Measurements from ENCODE around the gene ITIH3. TPM values are rescaled to one million over a fixed set of nuclear protein-coding genes. Genes with fewer than 3 reads are reported as not detected.

Gene ITIH3
- total and polyA plus RNA-seq, 2 donors = 0.24 to 4.8 TPM

GRCh38 chr3:52800079-52800478, 5.5 kb downstream of the ITIH3 start:
- 98% methylated on average over 7 of the region's 7 CpGs for WGBS
- Histone ChIP-seq H3K9me3 (ENCODE audit: control insufficient read depth in 2 of 2, insufficient read depth in 1 of 2, low read length in 1 of 2) (no peaks in the 10 kb centered on the region), H3K27me3 (ENCODE audit: control insufficient read depth in 2 of 2, insufficient read depth in 1 of 2, low read length in 1 of 2) (no peaks in the 10 kb centered on the region), H3K4me1 (ENCODE audit: control insufficient read depth in 2 of 2, insufficient read depth in 2 of 2, low read length in 2 of 2) (peaks cover 3 to 22% of the 10 kb centered on the region in 2 donors), H3K27ac (ENCODE audit: low read depth in 1 of 2, low read length in 1 of 2) (no peak overlapping the region), H3K4me3 (ENCODE audit: low read length in 2 of 2) (no peak overlapping the region), H3K36me3 (ENCODE audit: control insufficient read depth in 2 of 2, insufficient read depth in 2 of 2, low read length in 1 of 2) (no peaks in the 10 kb centered on the region)
- no peak for DNase-seq (ENCODE audit: low read depth in 6 of 9, low spot score in 9 of 9)

DNA sequence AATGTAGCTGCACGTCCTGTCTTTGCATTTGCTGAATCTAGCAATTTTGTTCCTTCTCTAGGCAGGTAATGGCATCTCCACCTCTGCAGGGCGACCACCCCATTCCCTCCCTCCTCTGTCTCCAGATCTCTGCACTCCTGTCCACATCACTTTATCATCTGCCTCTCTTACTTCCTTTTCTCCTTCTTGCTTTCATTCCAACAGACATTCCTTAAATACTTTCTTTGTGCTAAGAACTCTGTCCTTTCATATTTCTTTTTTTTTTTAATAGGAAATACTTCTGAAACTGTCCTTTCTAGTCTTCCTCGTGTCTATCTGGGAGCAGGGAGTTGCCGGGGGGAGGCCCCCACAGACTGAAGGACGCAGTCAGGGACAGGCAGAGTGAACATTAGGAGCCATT, 7.2 kb downstream of the ITIH3 start:
- DNase-seq (ENCODE audit: low read depth in 6 of 9, low spot score in 9 of 9) = no peak
- H3K4me3 ChIP-seq (ENCODE audit: low read length in 2 of 2) = no peak overlapping the region
- H3K36me3 ChIP-seq (ENCODE audit: control insufficient read depth in 2 of 2, insufficient read depth in 2 of 2, low read length in 1 of 2) = no peaks in the 10 kb centered on the region
- no peaks in the 10 kb centered on the region for H3K9me3 ChIP-seq (ENCODE audit: control insufficient read depth in 2 of 2, insufficient read depth in 1 of 2, low read length in 1 of 2)
- WGBS = 93% methylated on average over 5 of the region's 5 CpGs
- H3K27ac ChIP-seq (ENCODE audit: low read depth in 1 of 2, low read length in 1 of 2) = no peak overlapping the region
- no peaks in the 10 kb centered on the region for H3K27me3 ChIP-seq (ENCODE audit: control insufficient read depth in 2 of 2, insufficient read depth in 1 of 2, low read length in 1 of 2)
- peaks cover 6 to 28% of the 10 kb centered on the region in 2 donors for H3K4me1 ChIP-seq (ENCODE audit: control insufficient read depth in 2 of 2, insufficient read depth in 2 of 2, low read length in 2 of 2)

DNA sequence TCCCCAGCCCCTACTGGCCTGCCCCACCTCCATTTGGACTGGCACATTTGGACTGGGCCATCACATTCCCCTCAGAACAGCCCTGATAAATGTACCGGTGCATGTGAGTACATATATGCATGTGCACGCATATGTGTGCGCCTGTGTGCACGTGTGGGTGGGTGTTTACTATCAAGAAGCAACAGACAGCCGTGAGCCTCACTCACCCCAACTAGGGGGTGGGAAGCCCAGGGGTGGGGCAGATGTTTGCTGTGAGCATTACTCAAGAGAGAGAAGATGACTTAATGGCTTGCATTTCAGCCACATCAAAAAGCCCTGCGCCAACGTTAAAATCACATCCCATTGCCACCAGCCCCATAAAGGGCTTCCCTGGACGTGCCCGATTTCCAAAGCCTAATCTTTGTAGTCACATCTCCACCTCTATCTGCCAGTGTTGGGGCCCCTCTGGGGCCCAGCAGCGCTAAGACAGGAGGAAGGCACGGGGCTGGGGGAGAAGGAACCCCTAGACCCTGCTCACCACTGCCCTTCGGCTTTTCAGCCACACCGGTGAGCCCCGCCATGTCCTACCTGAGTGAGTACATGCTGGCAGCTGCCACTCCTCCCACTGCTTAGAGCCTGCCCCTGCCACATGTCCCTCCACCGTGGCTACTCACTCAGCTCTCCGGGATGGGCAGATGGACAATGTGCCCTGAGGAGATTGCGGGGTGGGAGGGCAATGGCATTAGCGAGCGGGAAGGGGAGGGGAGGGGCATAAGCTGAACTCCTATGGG, 10.9 kb downstream of the ITIH3 start:
- no peak for DNase-seq (ENCODE audit: low read depth in 6 of 9, low spot score in 9 of 9)
- Histone ChIP-seq H3K9me3 (ENCODE audit: control insufficient read depth in 2 of 2, insufficient read depth in 1 of 2, low read length in 1 of 2) (peaks cover 0 to 5% of the 10 kb centered on the region in 2 donors), H3K4me1 (ENCODE audit: control insufficient read depth in 2 of 2, insufficient read depth in 2 of 2, low read length in 2 of 2) (peaks cover 22 to 63% of the 10 kb centered on the region in 2 donors), H3K4me3 (ENCODE audit: low read length in 2 of 2) (no peak overlapping the region), H3K27ac (ENCODE audit: low read depth in 1 of 2, low read length in 1 of 2) (no peak overlapping the region), H3K27me3 (ENCODE audit: control insufficient read depth in 2 of 2, insufficient read depth in 1 of 2, low read length in 1 of 2) (no peaks in the 10 kb centered on the region), H3K36me3 (ENCODE audit: control insufficient read depth in 2 of 2, insufficient read depth in 2 of 2, low read length in 1 of 2) (no peaks in the 10 kb centered on the region)
- 70% methylated on average over 19 of the region's 19 CpGs for WGBS

DNA sequence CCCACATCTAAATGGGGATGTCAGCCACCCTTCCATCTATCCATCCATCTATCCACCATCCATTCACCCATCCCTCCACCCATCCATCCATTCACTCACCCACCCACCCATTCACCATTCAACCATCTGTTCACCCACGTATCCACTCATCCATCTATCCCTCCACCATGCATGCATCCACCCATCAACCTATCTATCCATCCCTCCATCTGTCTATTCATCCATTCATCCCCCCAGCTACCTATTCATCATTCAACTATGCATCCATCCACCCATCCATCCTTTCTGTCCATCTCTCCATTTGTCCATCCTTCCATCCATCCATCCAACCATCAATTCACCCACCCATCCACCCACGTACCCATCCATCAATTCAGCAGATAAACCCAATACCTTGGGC, 14.6 kb downstream of the ITIH3 start:
- peak overlapping the region in 1 of 2 donors; percentile 76 for H3K27ac ChIP-seq (ENCODE audit: low read depth in 1 of 2, low read length in 1 of 2)
- H3K4me1 ChIP-seq (ENCODE audit: control insufficient read depth in 2 of 2, insufficient read depth in 2 of 2, low read length in 2 of 2) = peaks cover 32 to 84% of the 10 kb centered on the region in 2 donors
- H3K9me3 ChIP-seq (ENCODE audit: control insufficient read depth in 2 of 2, insufficient read depth in 1 of 2, low read length in 1 of 2) = peaks cover 0 to 5% of the 10 kb centered on the region in 2 donors
- WGBS = 89% methylated on average over 2 of the region's 2 CpGs
- H3K4me3 ChIP-seq (ENCODE audit: low read length in 2 of 2) = no peak overlapping the region
- H3K27me3 ChIP-seq (ENCODE audit: control insufficient read depth in 2 of 2, insufficient read depth in 1 of 2, low read length in 1 of 2) = no peaks in the 10 kb centered on the region
- H3K36me3 ChIP-seq (ENCODE audit: control insufficient read depth in 2 of 2, insufficient read depth in 2 of 2, low read length in 1 of 2) = no peaks in the 10 kb centered on the region
- DNase-seq (ENCODE audit: low read depth in 6 of 9, low spot score in 9 of 9) = no peak

- WGBS = 43% methylated on average over 7 of the region's 7 CpGs
- no peaks in the 10 kb centered on the region for H3K27me3 ChIP-seq (ENCODE audit: control insufficient read depth in 2 of 2, insufficient read depth in 1 of 2, low read length in 1 of 2)
- H3K9me3 ChIP-seq (ENCODE audit: control insufficient read depth in 2 of 2, insufficient read depth in 1 of 2, low read length in 1 of 2) = peaks cover 0 to 5% of the 10 kb centered on the region in 2 donors
- no peaks in the 10 kb centered on the region for H3K36me3 ChIP-seq (ENCODE audit: control insufficient read depth in 2 of 2, insufficient read depth in 2 of 2, low read length in 1 of 2)
- peak in 8 of 9 donors; percentile 13 to 77 (median 44) for DNase-seq (ENCODE audit: low read depth in 6 of 9, low spot score in 9 of 9)
- H3K4me3 ChIP-seq (ENCODE audit: low read length in 2 of 2) = no peak overlapping the region
- peak overlapping the region in 1 of 2 donors; percentile 76 for H3K27ac ChIP-seq (ENCODE audit: low read depth in 1 of 2, low read length in 1 of 2)
- peaks cover 31 to 78% of the 10 kb centered on the region in 2 donors for H3K4me1 ChIP-seq (ENCODE audit: control insufficient read depth in 2 of 2, insufficient read depth in 2 of 2, low read length in 2 of 2)
Measured at GRCh38 chr3:52809662-52810377, 15.2 kb downstream of the ITIH3 start.

DNA sequence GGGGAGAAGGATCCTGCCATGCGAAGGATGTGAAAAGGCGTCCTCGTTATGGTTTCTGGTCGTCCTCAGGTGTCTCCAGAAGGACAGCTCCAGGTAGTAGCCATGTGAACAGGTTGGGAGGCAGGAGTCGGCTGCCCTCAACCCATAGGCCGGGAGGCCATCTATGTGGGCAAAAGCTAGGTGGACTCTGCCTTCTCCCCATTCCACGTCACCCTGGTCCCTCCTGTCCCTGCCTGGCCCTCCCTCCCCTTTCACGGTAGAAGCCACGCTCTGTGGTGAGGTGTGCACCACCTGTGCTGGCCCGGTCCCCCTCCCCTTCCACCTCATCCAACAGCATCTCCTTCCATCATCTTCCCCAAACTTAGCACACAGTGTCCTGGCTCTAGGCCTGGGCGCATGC, 16.3 kb downstream of the ITIH3 start:
- Histone ChIP-seq H3K9me3 (ENCODE audit: control insufficient read depth in 2 of 2, insufficient read depth in 1 of 2, low read length in 1 of 2) (peaks cover 0 to 5% of the 10 kb centered on the region in 2 donors), H3K4me1 (ENCODE audit: control insufficient read depth in 2 of 2, insufficient read depth in 2 of 2, low read length in 2 of 2) (peaks cover 27 to 67% of the 10 kb centered on the region in 2 donors), H3K27ac (ENCODE audit: low read depth in 1 of 2, low read length in 1 of 2) (peak overlapping the region in 1 of 2 donors; percentile 69), H3K4me3 (ENCODE audit: low read length in 2 of 2) (no peak overlapping the region), H3K27me3 (ENCODE audit: control insufficient read depth in 2 of 2, insufficient read depth in 1 of 2, low read length in 1 of 2) (no peaks in the 10 kb centered on the region), H3K36me3 (ENCODE audit: control insufficient read depth in 2 of 2, insufficient read depth in 2 of 2, low read length in 1 of 2) (no peaks in the 10 kb centered on the region)
- 86% methylated on average over 11 of the region's 11 CpGs for WGBS
- DNase-seq (ENCODE audit: low read depth in 6 of 9, low spot score in 9 of 9) = no peak

- Histone ChIP-seq H3K36me3 (ENCODE audit: control insufficient read depth in 2 of 2, insufficient read depth in 2 of 2, low read length in 1 of 2) (no peaks in the 10 kb centered on the region), H3K4me3 (ENCODE audit: low read length in 2 of 2) (no peak overlapping the region), H3K4me1 (ENCODE audit: control insufficient read depth in 2 of 2, insufficient read depth in 2 of 2, low read length in 2 of 2) (peaks cover 27 to 61% of the 10 kb centered on the region in 2 donors), H3K9me3 (ENCODE audit: control insufficient read depth in 2 of 2, insufficient read depth in 1 of 2, low read length in 1 of 2) (peaks cover 0 to 5% of the 10 kb centered on the region in 2 donors), H3K27ac (ENCODE audit: low read depth in 1 of 2, low read length in 1 of 2) (peak overlapping the region in 1 of 2 donors; percentile 69), H3K27me3 (ENCODE audit: control insufficient read depth in 2 of 2, insufficient read depth in 1 of 2, low read length in 1 of 2) (no peaks in the 10 kb centered on the region)
- 86% methylated on average over 7 of the region's 7 CpGs for WGBS
- DNase-seq (ENCODE audit: low read depth in 6 of 9, low spot score in 9 of 9) = peak in 2 of 9 donors; percentile 30 to 31
Measured at GRCh38 chr3:52811452-52812011, 16.9 kb downstream of the ITIH3 start.

DNA sequence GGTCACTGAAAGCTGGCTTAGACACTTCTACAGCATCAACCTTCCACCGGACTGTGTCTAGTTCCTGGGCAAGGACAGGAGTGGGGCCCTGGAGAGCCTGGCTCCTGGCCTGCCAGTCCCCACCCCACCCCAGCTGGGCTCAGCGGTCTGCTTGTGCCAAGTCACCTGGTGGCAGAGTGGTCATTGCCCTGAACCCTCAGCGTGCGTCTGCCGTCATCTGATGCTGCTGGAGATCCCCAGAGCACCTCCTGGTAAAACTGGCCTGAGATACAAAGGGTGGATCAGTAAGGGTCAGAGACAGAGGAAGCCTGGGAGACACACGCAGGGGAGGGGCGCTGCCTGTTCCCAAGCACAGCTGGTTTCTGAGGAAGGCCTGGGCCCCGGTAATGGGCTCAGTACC, 19.2 kb downstream of the ITIH3 start:
- 97% methylated on average over 8 of the region's 8 CpGs for WGBS
- Histone ChIP-seq H3K27me3 (ENCODE audit: control insufficient read depth in 2 of 2, insufficient read depth in 1 of 2, low read length in 1 of 2) (no peaks in the 10 kb centered on the region), H3K4me3 (ENCODE audit: low read length in 2 of 2) (no peak overlapping the region), H3K36me3 (ENCODE audit: control insufficient read depth in 2 of 2, insufficient read depth in 2 of 2, low read length in 1 of 2) (peaks cover 3 to 4% of the 10 kb centered on the region in 2 donors), H3K4me1 (ENCODE audit: control insufficient read depth in 2 of 2, insufficient read depth in 2 of 2, low read length in 2 of 2) (peaks cover 26 to 50% of the 10 kb centered on the region in 2 donors), H3K9me3 (ENCODE audit: control insufficient read depth in 2 of 2, insufficient read depth in 1 of 2, low read length in 1 of 2) (no peaks in the 10 kb centered on the region), H3K27ac (ENCODE audit: low read depth in 1 of 2, low read length in 1 of 2) (no peak overlapping the region)
- no peak for DNase-seq (ENCODE audit: low read depth in 6 of 9, low spot score in 9 of 9)

DNA sequence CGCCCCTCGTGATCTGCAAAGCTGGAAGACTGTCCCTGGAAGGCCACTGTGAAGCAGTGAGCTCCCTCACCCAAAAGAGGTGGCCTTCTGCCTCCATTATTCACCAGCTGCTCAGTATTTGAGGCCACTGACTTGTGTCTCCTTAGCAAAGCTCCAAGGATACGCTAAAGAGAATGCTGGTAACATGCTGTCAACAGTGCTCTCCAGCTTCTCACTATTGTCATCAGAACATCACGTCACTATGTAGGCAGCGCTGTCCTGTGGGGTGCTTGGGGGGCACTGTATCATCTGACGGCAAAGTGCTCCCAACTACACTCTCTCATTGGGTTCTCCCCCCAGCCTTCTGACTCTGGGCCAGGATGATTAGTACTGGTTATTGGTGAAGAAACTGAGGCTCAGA, 21.6 kb downstream of the ITIH3 start:
- H3K9me3 ChIP-seq (ENCODE audit: control insufficient read depth in 2 of 2, insufficient read depth in 1 of 2, low read length in 1 of 2) = no peaks in the 10 kb centered on the region
- peaks cover 3 to 8% of the 10 kb centered on the region in 2 donors for H3K36me3 ChIP-seq (ENCODE audit: control insufficient read depth in 2 of 2, insufficient read depth in 2 of 2, low read length in 1 of 2)
- H3K27ac ChIP-seq (ENCODE audit: low read depth in 1 of 2, low read length in 1 of 2) = no peak overlapping the region
- no peak for DNase-seq (ENCODE audit: low read depth in 6 of 9, low spot score in 9 of 9)
- H3K4me3 ChIP-seq (ENCODE audit: low read length in 2 of 2) = no peak overlapping the region
- WGBS = 96% methylated on average over 6 of the region's 6 CpGs
- peaks cover 3 to 27% of the 10 kb centered on the region in 2 donors for H3K4me1 ChIP-seq (ENCODE audit: control insufficient read depth in 2 of 2, insufficient read depth in 2 of 2, low read length in 2 of 2)
- H3K27me3 ChIP-seq (ENCODE audit: control insufficient read depth in 2 of 2, insufficient read depth in 1 of 2, low read length in 1 of 2) = no peaks in the 10 kb centered on the region

Data from thymus (tissue), 11 donors.